Measurements from ENCODE around the gene ZNF598. TPM values are rescaled to one million over a fixed set of nuclear protein-coding genes. Genes with fewer than 3 reads are reported as not detected.

Gene ZNF598
- total and polyA plus RNA-seq, 2 of the 13 experiments (the other 11 are each of a cell fraction or from before 2014, with no cell fraction given): 13.5 to 14.2 TPM

- TF ChIP-seq, protein P1, sequence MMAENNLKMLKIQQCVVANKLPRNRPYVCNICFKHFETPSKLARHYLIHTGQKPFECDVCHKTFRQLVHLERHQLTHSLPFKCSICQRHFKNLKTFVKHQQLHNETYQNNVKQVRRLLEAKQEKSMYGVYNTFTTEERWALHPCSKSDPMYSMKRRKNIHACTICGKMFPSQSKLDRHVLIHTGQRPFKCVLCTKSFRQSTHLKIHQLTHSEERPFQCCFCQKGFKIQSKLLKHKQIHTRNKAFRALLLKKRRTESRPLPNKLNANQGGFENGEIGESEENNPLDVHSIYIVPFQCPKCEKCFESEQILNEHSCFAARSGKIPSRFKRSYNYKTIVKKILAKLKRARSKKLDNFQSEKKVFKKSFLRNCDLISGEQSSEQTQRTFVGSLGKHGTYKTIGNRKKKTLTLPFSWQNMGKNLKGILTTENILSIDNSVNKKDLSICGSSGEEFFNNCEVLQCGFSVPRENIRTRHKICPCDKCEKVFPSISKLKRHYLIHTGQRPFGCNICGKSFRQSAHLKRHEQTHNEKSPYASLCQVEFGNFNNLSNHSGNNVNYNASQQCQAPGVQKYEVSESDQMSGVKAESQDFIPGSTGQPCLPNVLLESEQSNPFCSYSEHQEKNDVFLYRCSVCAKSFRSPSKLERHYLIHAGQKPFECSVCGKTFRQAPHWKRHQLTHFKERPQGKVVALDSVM (CRISPR knock-in tag; IDR thresholded peaks at IDR 0.05): peak; percentile 48; the same call in 1 of the 2 replicates
- TF ChIP-seq ZFX (CRISPR knock-in tag; IDR thresholded peaks at IDR 0.05; ENCODE audit: low read depth) (peak; percentile 80), HMGA1 (CRISPR knock-in tag; conservative IDR thresholded peaks at IDR 0.05) (no peak), EZH2 (conservative IDR thresholded peaks at IDR 0.05; ENCODE audit: low read depth, low read length) (no peak), NFE2 (CRISPR knock-in tag; IDR thresholded peaks at IDR 0.05) (no peak), RBM39 (IDR thresholded peaks at IDR 0.05; ENCODE audit: low read depth, low read length, poor library complexity, severe bottlenecking) (no peak), RBM22 (optimal IDR thresholded peaks at IDR 0.05; ENCODE audit: low read length) (no peak), KLF12 (CRISPR knock-in tag; IDR thresholded peaks at IDR 0.05; ENCODE audit: borderline replicate concordance) (no peak; the same call in none of the 2 replicates), NCOA2 (CRISPR knock-in tag; IDR thresholded peaks at IDR 0.05) (no peak; the same call in 1 of the 2 replicates), SMAD1 (CRISPR knock-in tag; IDR thresholded peaks at IDR 0.05; ENCODE audit: borderline replicate concordance, low read depth) (no peak), SRSF9 (IDR thresholded peaks at IDR 0.05; ENCODE audit: borderline replicate concordance, insufficient read depth, low read depth, low read length, poor library complexity, severe bottlenecking) (no peak), DZIP1 (CRISPR knock-in tag; IDR thresholded peaks at IDR 0.05) (peak; percentile 81), TBX3 (IDR thresholded peaks at IDR 0.05; ENCODE audit: borderline replicate concordance) (no peak), HES4 (CRISPR knock-in tag; IDR thresholded peaks at IDR 0.05; ENCODE audit: borderline replicate concordance) (peak; percentile 61; the same call in 1 of the 2 replicates), HMGXB3 (CRISPR knock-in tag; IDR thresholded peaks at IDR 0.05; ENCODE audit: borderline replicate concordance) (peak; percentile 38; the same call in 1 of the 2 replicates), ZNF720 (CRISPR knock-in tag; IDR thresholded peaks at IDR 0.05) (no peak)
- TF ChIP-seq, protein P2, sequence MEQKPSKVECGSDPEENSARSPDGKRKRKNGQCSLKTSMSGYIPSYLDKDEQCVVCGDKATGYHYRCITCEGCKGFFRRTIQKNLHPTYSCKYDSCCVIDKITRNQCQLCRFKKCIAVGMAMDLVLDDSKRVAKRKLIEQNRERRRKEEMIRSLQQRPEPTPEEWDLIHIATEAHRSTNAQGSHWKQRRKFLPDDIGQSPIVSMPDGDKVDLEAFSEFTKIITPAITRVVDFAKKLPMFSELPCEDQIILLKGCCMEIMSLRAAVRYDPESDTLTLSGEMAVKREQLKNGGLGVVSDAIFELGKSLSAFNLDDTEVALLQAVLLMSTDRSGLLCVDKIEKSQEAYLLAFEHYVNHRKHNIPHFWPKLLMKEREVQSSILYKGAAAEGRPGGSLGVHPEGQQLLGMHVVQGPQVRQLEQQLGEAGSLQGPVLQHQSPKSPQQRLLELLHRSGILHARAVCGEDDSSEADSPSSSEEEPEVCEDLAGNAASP (CRISPR knock-in tag; IDR thresholded peaks at IDR 0.05; ENCODE audit: borderline replicate concordance): no peak; the same call in 1 of the 2 replicates
Measured at GRCh38 chr16:2047330-2048115, 37.9 kb upstream of the ZNF598 start, which contains the start of the genes NTHL1 and TSC2 (continued).

Data from HepG2 (cell line).